ENCODE results near the gene SRCIN1. TPM values are rescaled to one million over a fixed set of nuclear protein-coding genes. Genes with fewer than 3 reads are reported as not detected.

The SRCIN1 gene
- total RNA-seq, 1 experiment from 2014 or later: 16.7 TPM

DNA sequence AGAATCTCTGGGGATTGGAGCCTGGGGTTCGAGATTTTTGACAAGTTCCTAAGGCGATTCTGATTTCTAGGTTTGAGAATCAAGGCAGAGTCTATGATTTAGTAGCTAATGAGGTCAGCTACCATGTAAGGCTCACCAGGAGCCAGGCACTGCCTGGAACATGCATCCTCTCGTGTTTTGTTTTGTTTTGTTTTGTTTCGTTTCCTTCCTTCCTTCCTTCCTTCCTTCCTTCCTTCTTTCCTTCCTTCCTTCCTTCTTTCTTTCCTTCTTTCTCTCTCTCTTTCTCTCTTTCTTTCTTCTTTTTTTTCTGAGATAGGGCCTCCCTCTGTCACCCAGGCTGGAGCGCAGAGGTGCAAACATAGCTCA is 39.1 kb downstream of the SRCIN1 start:
- BruUV-seq (replicated peaks): no TSS peak
- CTCF ChIA-PET: no interaction called here

GRCh38 chr17:38565853-38566665 is 39.7 kb downstream of the SRCIN1 start:
- no peaks in the 10 kb centered on the region for H3K79me2 ChIP-seq (ENCODE audit: low read depth)
- no peaks in the 10 kb centered on the region for H3K9me3 ChIP-seq (ENCODE audit: insufficient read depth, low read depth)
- no peak for DNase-seq
- H4K20me1 ChIP-seq (ENCODE audit: insufficient read depth): no peaks in the 10 kb centered on the region; the same call in 1 of the 2 replicates
- ChIA-PET POLR2A (ENCODE audit: unreplicated experiment) (interaction anchor here (0.5 to 0.7 kb wide), 2 partner anchors 76 to 1193 kb away, joined by 3 read pairs; no protein-coding TSS in a partner anchor), CTCF (interaction anchor here (0.7 kb wide), 1 partner anchor 11 kb away, joined by 3 read pairs; no protein-coding TSS in a partner anchor)
- H2AFZ ChIP-seq: no peak overlapping the region
- H3K9me2 ChIP-seq (ENCODE audit: insufficient read depth): no peaks in the 10 kb centered on the region
- BruUV-seq (replicated peaks): no TSS peak
- TF ChIP-seq, protein P1, sequence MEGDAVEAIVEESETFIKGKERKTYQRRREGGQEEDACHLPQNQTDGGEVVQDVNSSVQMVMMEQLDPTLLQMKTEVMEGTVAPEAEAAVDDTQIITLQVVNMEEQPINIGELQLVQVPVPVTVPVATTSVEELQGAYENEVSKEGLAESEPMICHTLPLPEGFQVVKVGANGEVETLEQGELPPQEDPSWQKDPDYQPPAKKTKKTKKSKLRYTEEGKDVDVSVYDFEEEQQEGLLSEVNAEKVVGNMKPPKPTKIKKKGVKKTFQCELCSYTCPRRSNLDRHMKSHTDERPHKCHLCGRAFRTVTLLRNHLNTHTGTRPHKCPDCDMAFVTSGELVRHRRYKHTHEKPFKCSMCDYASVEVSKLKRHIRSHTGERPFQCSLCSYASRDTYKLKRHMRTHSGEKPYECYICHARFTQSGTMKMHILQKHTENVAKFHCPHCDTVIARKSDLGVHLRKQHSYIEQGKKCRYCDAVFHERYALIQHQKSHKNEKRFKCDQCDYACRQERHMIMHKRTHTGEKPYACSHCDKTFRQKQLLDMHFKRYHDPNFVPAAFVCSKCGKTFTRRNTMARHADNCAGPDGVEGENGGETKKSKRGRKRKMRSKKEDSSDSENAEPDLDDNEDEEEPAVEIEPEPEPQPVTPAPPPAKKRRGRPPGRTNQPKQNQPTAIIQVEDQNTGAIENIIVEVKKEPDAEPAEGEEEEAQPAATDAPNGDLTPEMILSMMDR (conservative IDR thresholded peaks at IDR 0.05): no peak
- TF ChIP-seq EZH2 (IDR thresholded peaks at IDR 0.05; ENCODE audit: low read depth): no peak
- H3K36me3 ChIP-seq (ENCODE audit: low read depth): no peaks in the 10 kb centered on the region
- H3K27ac ChIP-seq: no peak overlapping the region
- H3F3A ChIP-seq (ENCODE audit: insufficient read depth, low read depth): peaks cover 5% of the 10 kb centered on the region; the same call in 1 of the 2 replicates
- H3K4me3 ChIP-seq: no peak overlapping the region
- no peak overlapping the region for H3K4me2 ChIP-seq
- H3K4me1 ChIP-seq (replicated peaks; ENCODE audit: insufficient read depth): no peaks in the 10 kb centered on the region
- intact Hi-C loops (cut with micrococcal nuclease; ENCODE audit: unreplicated experiment): no loop called here
- no peaks in the 10 kb centered on the region for H3K27me3 ChIP-seq (ENCODE audit: insufficient read depth, low read depth)

More for the DNA sequence above, 39.1 kb downstream of the SRCIN1 start:
- intact Hi-C loops (cut with micrococcal nuclease; ENCODE audit: unreplicated experiment): no loop called here
- DNase-seq: no peak
- POLR2A ChIA-PET (ENCODE audit: unreplicated experiment): no interaction called here
- no peak overlapping the region for H3K27ac ChIP-seq
- no peak overlapping the region for H2AFZ ChIP-seq
- no peaks in the 10 kb centered on the region for H3K27me3 ChIP-seq (ENCODE audit: insufficient read depth, low read depth)
- peaks cover 2% of the 10 kb centered on the region; the same call in 1 of the 2 replicates for H3K4me1 ChIP-seq (replicated peaks; ENCODE audit: insufficient read depth)
- H3K4me3 ChIP-seq: no peak overlapping the region
- no peaks in the 10 kb centered on the region for H3K9me2 ChIP-seq (ENCODE audit: insufficient read depth)
- no peaks in the 10 kb centered on the region for H3K79me2 ChIP-seq (ENCODE audit: low read depth)
- no peak for TF ChIP-seq EZH2 (IDR thresholded peaks at IDR 0.05; ENCODE audit: low read depth)
- TF ChIP-seq, protein P1 (conservative IDR thresholded peaks at IDR 0.05): no peak
- no peaks in the 10 kb centered on the region; the same call in 1 of the 2 replicates for H4K20me1 ChIP-seq (ENCODE audit: insufficient read depth)
- H3K36me3 ChIP-seq (ENCODE audit: low read depth): no peaks in the 10 kb centered on the region
- H3K4me2 ChIP-seq: no peak overlapping the region
- no peaks in the 10 kb centered on the region for H3K9me3 ChIP-seq (ENCODE audit: insufficient read depth, low read depth)
- peaks cover 5% of the 10 kb centered on the region; the same call in 1 of the 2 replicates for H3F3A ChIP-seq (ENCODE audit: insufficient read depth, low read depth)

DNA sequence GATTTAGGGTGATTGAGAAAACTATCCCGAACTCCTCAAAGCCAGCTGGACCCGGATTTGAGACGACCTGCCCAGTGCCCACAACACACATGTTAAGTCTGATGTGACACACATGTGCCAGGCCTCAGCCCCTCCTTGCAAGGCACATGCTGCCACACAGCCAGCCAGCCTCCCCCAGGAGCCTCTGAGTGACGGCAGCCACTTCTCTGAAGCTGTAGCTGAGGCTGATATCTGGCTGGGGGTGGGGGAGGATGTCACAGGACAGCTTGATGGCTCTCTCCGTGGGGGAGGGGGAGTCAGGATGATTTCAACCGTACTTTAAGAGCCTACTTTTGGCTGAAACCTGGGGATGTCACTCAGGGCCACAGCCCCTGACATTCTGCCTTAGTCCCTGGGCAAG is 40.9 kb downstream of the SRCIN1 start:
- H3K79me2 ChIP-seq (ENCODE audit: low read depth): no peaks in the 10 kb centered on the region
- no peaks in the 10 kb centered on the region for H3K9me3 ChIP-seq (ENCODE audit: insufficient read depth, low read depth)
- H3K4me3 ChIP-seq: no peak overlapping the region
- H3K36me3 ChIP-seq (ENCODE audit: low read depth): no peaks in the 10 kb centered on the region
- no peak for DNase-seq
- H3K27me3 ChIP-seq (ENCODE audit: insufficient read depth, low read depth): no peaks in the 10 kb centered on the region
- no peak overlapping the region for H3K27ac ChIP-seq
- BruUV-seq (replicated peaks): no TSS peak
- TF ChIP-seq, protein P1 (conservative IDR thresholded peaks at IDR 0.05): no peak
- TF ChIP-seq EZH2 (IDR thresholded peaks at IDR 0.05; ENCODE audit: low read depth): no peak
- H4K20me1 ChIP-seq (ENCODE audit: insufficient read depth): peaks cover 9% of the 10 kb centered on the region
- intact Hi-C loops (cut with micrococcal nuclease; ENCODE audit: unreplicated experiment): no loop called here
- no peaks in the 10 kb centered on the region for H3K9me2 ChIP-seq (ENCODE audit: insufficient read depth)
- H3K4me2 ChIP-seq: no peak overlapping the region
- peaks cover 15% of the 10 kb centered on the region; the same call in 1 of the 2 replicates for H3F3A ChIP-seq (ENCODE audit: insufficient read depth, low read depth)
- ChIA-PET POLR2A (ENCODE audit: unreplicated experiment) (no interaction called here), CTCF (no interaction called here)
- peaks cover 6% of the 10 kb centered on the region for H3K4me1 ChIP-seq (replicated peaks; ENCODE audit: insufficient read depth)
- no peak overlapping the region for H2AFZ ChIP-seq

Measured in PC-9 (cell line).